ENCODE measurements around the gene LAMB3.

Gene LAMB3

GRCh38 chr1:209565759-209566678 is 86.2 kb downstream of the LAMB3 start:
- Histone ChIP-seq H3K27me3 (replicated peaks in 2 of 5; ENCODE audit: control insufficient read depth in 4 of 5, insufficient read depth in 5 of 5, low read length in 4 of 5) (peaks cover 0 to 18% (median 8%) of the 10 kb centered on the region in 5 experiments), H3K4me1 (ENCODE audit: control extremely low read depth in 1 of 4, control insufficient read depth in 4 of 4, insufficient read depth in 4 of 4, low read length in 3 of 4) (no peaks in the 10 kb centered on the region), H3K9me3 (ENCODE audit: control extremely low read depth in 1 of 5, control insufficient read depth in 4 of 5, insufficient read depth in 2 of 5, low read depth in 1 of 5, low read length in 4 of 5) (no peaks in the 10 kb centered on the region), H3K27ac (ENCODE audit: insufficient read depth in 1 of 2, low read depth in 1 of 2, low read length in 2 of 2, poor library complexity in 1 of 2, severe bottlenecking in 2 of 2) (no peak overlapping the region), H3K36me3 (ENCODE audit: control insufficient read depth in 4 of 4, insufficient read depth in 4 of 4, low read length in 3 of 4) (no peaks in the 10 kb centered on the region), H3K4me3 (ENCODE audit: control insufficient read depth in 1 of 7, extremely low read depth in 1 of 7, insufficient read depth in 4 of 7, low read depth in 2 of 7, low read length in 6 of 7) (no peak overlapping the region)
- DNase-seq: peak; percentile 78 to 88 (median 83)
- ChIA-PET POLR2A (no interaction called here), CTCF (interaction anchor here (0.6 to 3.8 kb wide), 27 partner anchors 9 to 1343 kb away, joined by 3 to 19 read pairs (median 4); partner anchors contain the start of gene CAMK1G)
- WGBS (ENCODE audit: insufficient coverage): 36% methylated on average over 9 of the region's 15 CpGs
